WTC11 (cell line): ENCODE measurements around the gene SUPT4H1. TPM values are rescaled to one million over a fixed set of nuclear protein-coding genes. Genes with fewer than 3 reads are reported as not detected.
"Not testable (repeated sequence)": the region's sequence is repeated elsewhere in the genome, so short reads cannot be mapped to it uniquely, and the experiment has no call there.

Experiments used
- ATAC-seq: fragments of 200-7000 bp; cut with Tn5 transposase; 2 replicates; pipeline ENCODE4 v1.10.0; 2021; ENCODE audit warnings: mild to moderate bottlenecking, moderate library complexity
- CTCF ChIA-PET: fragments of 300-600 bp; sonication (Branson Sonifier 250); formaldehyde crosslinking; loops from one replicate; lab custom pipeline; 2021; ENCODE audit warnings: antibody characterized with exemption; lab: Charles Lee
- POLR2A ChIA-PET: fragments of 350-600 bp; sonication (Branson Sonifier 250); formaldehyde crosslinking; loops from one replicate; lab custom pipeline; 2021; ENCODE audit warnings: antibody characterized with exemption; lab: Charles Lee
- DNase-seq: peaks from one replicate; pipeline ENCODE4 v3.0.0; 2021; ENCODE audit warnings: low spot score
- H3K27ac Mint-ChIP-seq: 2 replicates; pipeline ENCODE4 v1.8.0; 2021; ENCODE audit warnings: mixed read lengths
- H3K27me3 Mint-ChIP-seq: 2 replicates; pipeline ENCODE4 v1.8.0; 2021; ENCODE audit warnings: low read depth, mild to moderate bottlenecking, moderate library complexity, mixed read lengths
- H3K36me3 Mint-ChIP-seq: 2 replicates; pipeline ENCODE4 v1.8.0; 2021; ENCODE audit warnings: mixed read lengths
- H3K4me1 Mint-ChIP-seq: 2 replicates; pipeline ENCODE4 v1.8.0; 2022; ENCODE audit warnings: mixed read lengths
- H3K4me3 Mint-ChIP-seq: 2 replicates; pipeline ENCODE4 v1.8.0; 2021; ENCODE audit warnings: mild to moderate bottlenecking, moderate library complexity, mixed read lengths
- H3K9me3 Mint-ChIP-seq: 2 replicates; pipeline ENCODE4 v1.8.0; 2021; ENCODE audit warnings: mixed read lengths
- ELF4 ChIP-seq: sonication (generic); formaldehyde crosslinking; IDR thresholded peaks from 2 replicates; pipeline ENCODE4 v1.8.1; 2022; ENCODE audit warnings: low read depth, mild to moderate bottlenecking, moderate library complexity, missing genetic modification reagents
- FOXP1 ChIP-seq: sonication (generic); formaldehyde crosslinking; IDR thresholded peaks from 2 replicates; pipeline ENCODE4 v1.8.0; 2022; ENCODE audit warnings: missing genetic modification reagents, mild to moderate bottlenecking, moderate library complexity, borderline replicate concordance
- GRHL2 ChIP-seq: fragments of 250-450 bp; sonication (Bioruptor Pico); IDR thresholded peaks from 2 replicates; pipeline ENCODE4 v1.8.0; 2022; ENCODE audit warnings: mild to moderate bottlenecking, moderate library complexity; ENCODE audit not compliant: insufficient replicate concordance, severe bottlenecking
- MYBL2 ChIP-seq: sonication (generic); formaldehyde crosslinking; IDR thresholded peaks from 2 replicates; pipeline ENCODE4 v1.8.1; 2023; ENCODE audit warnings: mild to moderate bottlenecking, moderate library complexity, missing genetic modification reagents
- NR3C1 ChIP-seq: sonication (generic); formaldehyde crosslinking; conservative IDR thresholded peaks from 2 replicates; pipeline ENCODE4 v1.8.1; 2023; ENCODE audit warnings: low read depth, mild to moderate bottlenecking, missing genetic modification reagents
- ZBTB21 ChIP-seq: sonication (generic); formaldehyde crosslinking; IDR thresholded peaks from 2 replicates; pipeline ENCODE4 v1.8.1; 2023; ENCODE audit warnings: mild to moderate bottlenecking, missing genetic modification reagents, borderline replicate concordance
- ZNF138 ChIP-seq: sonication (generic); formaldehyde crosslinking; conservative IDR thresholded peaks from 2 replicates; pipeline ENCODE4 v1.8.1; 2022; ENCODE audit warnings: mild to moderate bottlenecking, moderate library complexity, missing genetic modification reagents
- ZNF671 ChIP-seq: fragments of 250-450 bp; sonication (Bioruptor Pico); IDR thresholded peaks from 2 replicates; pipeline ENCODE4 v1.8.0; 2021; ENCODE audit warnings: mild to moderate bottlenecking
- total RNA-seq: library from RNA; stranded (reverse); gene quantifications from 3 replicates; pipeline ENCODE4 v1.2.3, GENCODE V29; 2021
- TF ChIP-seq, protein P1 (sequence below): sonication (generic); formaldehyde crosslinking; conservative IDR thresholded peaks from 2 replicates; pipeline ENCODE4 v1.8.1; 2023; ENCODE audit warnings: mild to moderate bottlenecking, low read depth, missing genetic modification reagents, moderate library complexity
- TF ChIP-seq, protein P2 (sequence below): fragments of 250-450 bp; sonication (Bioruptor Pico); IDR thresholded peaks from 2 replicates; pipeline ENCODE4 v2.1.2; 2022; ENCODE audit warnings: mild to moderate bottlenecking, moderate library complexity
- TF ChIP-seq, protein P3 (sequence below): sonication (generic); formaldehyde crosslinking; IDR thresholded peaks from 2 replicates; pipeline ENCODE4 v1.8.0; 2022; ENCODE audit warnings: mild to moderate bottlenecking, missing genetic modification reagents
- TF ChIP-seq, protein P4 (sequence below): sonication (generic); formaldehyde crosslinking; IDR thresholded peaks from 2 replicates; pipeline ENCODE4 v1.8.1; 2023; ENCODE audit warnings: mild to moderate bottlenecking, missing genetic modification reagents, moderate library complexity
- TF ChIP-seq, protein P5 (sequence below): sonication (generic); formaldehyde crosslinking; IDR thresholded peaks from 2 replicates; pipeline ENCODE4 v1.8.1; 2022; ENCODE audit warnings: low read depth, missing genetic modification reagents, borderline replicate concordance
- TF ChIP-seq, protein P6 (sequence below): sonication (generic); formaldehyde crosslinking; IDR thresholded peaks from 2 replicates; pipeline ENCODE4 v1.8.1; 2022; ENCODE audit warnings: missing genetic modification reagents, borderline replicate concordance

Gene SUPT4H1
- total RNA-seq, 1 experiment from 2014 or later = 85.5 TPM

DNA sequence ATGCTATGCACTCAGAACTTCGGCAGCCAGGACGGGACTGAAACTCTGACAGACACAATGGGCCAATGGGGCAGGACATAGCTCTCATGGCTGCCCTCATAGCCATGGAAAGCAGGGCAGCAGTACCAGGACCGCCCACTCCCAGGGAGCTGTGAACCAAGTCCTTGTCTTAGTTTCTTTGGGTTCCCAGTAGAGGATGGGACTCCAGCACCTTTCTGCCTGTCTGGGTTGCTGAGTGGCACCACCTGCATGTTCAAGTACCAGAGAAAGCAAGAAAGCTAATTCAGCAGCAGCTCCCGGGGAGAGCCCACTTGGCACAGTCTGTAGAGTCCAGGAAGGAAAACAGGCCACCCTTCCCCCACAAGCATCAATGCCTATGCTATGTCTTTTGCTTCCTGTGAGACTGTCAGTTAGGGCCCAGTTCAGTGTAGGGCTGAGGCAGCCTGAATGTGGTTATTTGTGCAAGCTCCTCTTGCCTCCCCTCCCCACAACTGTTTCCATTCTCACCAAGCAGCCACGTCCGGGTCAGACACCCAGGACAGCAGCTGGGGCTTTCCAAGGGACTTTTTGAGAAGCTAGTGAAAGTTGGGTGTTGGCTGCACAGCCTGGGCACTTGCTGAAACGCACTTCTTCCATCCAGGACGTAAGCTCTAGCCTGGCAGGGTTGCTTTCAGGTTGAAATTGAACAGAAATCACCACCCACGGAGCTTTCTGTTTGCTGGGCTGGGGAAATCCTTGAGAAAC, 7.8 kb downstream of the SUPT4H1 start (continued):
- TF ChIP-seq, protein P1, sequence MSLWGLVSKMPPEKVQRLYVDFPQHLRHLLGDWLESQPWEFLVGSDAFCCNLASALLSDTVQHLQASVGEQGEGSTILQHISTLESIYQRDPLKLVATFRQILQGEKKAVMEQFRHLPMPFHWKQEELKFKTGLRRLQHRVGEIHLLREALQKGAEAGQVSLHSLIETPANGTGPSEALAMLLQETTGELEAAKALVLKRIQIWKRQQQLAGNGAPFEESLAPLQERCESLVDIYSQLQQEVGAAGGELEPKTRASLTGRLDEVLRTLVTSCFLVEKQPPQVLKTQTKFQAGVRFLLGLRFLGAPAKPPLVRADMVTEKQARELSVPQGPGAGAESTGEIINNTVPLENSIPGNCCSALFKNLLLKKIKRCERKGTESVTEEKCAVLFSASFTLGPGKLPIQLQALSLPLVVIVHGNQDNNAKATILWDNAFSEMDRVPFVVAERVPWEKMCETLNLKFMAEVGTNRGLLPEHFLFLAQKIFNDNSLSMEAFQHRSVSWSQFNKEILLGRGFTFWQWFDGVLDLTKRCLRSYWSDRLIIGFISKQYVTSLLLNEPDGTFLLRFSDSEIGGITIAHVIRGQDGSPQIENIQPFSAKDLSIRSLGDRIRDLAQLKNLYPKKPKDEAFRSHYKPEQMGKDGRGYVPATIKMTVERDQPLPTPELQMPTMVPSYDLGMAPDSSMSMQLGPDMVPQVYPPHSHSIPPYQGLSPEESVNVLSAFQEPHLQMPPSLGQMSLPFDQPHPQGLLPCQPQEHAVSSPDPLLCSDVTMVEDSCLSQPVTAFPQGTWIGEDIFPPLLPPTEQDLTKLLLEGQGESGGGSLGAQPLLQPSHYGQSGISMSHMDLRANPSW (CRISPR knock-in tag) = no peak
- TF ChIP-seq ZNF138 (no peak), MYBL2 (CRISPR knock-in tag) (no peak), NR3C1 (CRISPR knock-in tag) (no peak)
- TF ChIP-seq, protein P2, sequence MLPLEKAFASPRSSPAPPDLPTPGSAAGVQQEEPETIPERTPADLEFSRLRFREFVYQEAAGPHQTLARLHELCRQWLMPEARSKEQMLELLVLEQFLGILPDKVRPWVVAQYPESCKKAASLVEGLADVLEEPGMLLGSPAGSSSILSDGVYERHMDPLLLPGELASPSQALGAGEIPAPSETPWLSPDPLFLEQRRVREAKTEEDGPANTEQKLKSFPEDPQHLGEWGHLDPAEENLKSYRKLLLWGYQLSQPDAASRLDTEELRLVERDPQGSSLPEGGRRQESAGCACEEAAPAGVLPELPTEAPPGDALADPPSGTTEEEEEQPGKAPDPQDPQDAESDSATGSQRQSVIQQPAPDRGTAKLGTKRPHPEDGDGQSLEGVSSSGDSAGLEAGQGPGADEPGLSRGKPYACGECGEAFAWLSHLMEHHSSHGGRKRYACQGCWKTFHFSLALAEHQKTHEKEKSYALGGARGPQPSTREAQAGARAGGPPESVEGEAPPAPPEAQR (CRISPR knock-in tag) = no peak
- TF ChIP-seq, protein P3, sequence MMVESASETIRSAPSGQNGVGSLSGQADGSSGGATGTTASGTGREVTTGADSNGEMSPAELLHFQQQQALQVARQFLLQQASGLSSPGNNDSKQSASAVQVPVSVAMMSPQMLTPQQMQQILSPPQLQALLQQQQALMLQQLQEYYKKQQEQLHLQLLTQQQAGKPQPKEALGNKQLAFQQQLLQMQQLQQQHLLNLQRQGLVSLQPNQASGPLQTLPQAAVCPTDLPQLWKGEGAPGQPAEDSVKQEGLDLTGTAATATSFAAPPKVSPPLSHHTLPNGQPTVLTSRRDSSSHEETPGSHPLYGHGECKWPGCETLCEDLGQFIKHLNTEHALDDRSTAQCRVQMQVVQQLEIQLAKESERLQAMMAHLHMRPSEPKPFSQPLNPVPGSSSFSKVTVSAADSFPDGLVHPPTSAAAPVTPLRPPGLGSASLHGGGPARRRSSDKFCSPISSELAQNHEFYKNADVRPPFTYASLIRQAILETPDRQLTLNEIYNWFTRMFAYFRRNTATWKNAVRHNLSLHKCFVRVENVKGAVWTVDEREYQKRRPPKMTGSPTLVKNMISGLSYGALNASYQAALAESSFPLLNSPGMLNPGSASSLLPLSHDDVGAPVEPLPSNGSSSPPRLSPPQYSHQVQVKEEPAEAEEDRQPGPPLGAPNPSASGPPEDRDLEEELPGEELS (CRISPR knock-in tag) = no peak
- TF ChIP-seq, protein P4, sequence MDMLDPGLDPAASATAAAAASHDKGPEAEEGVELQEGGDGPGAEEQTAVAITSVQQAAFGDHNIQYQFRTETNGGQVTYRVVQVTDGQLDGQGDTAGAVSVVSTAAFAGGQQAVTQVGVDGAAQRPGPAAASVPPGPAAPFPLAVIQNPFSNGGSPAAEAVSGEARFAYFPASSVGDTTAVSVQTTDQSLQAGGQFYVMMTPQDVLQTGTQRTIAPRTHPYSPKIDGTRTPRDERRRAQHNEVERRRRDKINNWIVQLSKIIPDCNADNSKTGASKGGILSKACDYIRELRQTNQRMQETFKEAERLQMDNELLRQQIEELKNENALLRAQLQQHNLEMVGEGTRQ (CRISPR knock-in tag) = no peak

DNA sequence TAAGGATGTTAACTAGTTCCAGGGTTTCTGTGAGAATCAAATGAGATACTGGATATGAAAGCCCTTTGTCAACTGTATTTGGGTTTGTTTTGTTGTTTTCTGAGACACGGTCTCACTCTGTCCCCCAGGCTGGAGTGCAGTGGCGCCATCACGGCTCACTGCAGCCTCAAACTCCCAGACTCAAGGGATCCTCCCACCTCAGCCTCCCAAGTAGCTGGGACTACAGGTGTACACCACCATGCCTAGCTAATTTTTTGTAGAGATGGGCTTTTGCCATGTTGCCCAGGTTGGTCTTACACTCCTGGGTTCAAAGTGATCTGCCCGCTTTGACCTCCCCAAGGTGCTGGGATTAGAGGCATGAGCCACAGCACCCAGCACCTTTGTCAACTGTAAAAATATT, 8.9 kb downstream of the SUPT4H1 start:
- no peak for TF ChIP-seq ZNF671 (CRISPR knock-in tag)
- ATAC-seq (no peak), DNase-seq (no peak)
- Mint-ChIP-seq H3K27me3 (no peaks in the 10 kb centered on the region; the same call in 1 of the 2 replicates), H3K4me1 (peaks cover 19% of the 10 kb centered on the region), H3K36me3 (peaks cover 39% of the 10 kb centered on the region), H3K4me3 (no peak overlapping the region), H3K9me3 (no peaks in the 10 kb centered on the region), H3K27ac (no peak overlapping the region)
- CTCF ChIA-PET = interaction anchor here (0.7 to 2.0 kb wide), 3 partner anchors 25 to 143 kb away, joined by 3 to 9 read pairs (median 3); no protein-coding TSS in a partner anchor
- POLR2A ChIA-PET = interaction anchor here (0.8 to 2.0 kb wide), 3 partner anchors 9 to 74 kb away, joined by 3 to 9 read pairs (median 7); partner anchors contain the start of genes RNF43 and SUPT4H1

DNA sequence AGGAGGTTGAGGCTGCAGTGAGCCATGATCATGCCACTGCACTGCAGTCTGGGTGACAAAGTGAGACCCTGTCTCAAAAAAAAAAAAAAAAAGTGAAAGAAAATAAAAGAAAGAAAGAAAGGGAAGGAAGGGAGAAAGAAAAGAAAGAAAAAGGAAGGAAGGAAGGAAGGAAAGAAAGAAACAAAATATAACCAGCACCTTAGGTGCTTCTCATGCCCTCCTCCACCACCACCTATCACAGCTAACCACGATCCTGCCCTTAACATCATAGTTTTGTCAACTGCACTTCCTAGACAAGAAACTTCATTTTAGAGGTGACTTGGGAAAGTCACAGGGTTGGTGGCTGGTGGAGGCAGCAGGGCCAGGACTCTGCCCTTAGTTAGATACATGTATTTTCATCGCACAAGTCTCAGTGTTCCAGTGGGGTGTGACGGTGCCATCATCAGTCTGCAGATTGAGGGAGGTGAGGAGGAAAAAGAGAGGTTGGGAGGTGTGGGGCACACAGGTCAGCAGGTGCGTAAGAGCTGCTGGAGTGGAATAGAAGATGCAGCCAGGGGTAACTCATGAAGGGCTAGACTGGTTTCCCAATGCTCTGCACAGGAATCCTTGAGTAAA, 10.0 kb downstream of the SUPT4H1 start:
- TF ChIP-seq GRHL2 (no peak), ELF4 (CRISPR knock-in tag) (no peak), ZBTB21 (no peak), FOXP1 (CRISPR knock-in tag) (no peak), NR3C1 (CRISPR knock-in tag) (no peak)
- TF ChIP-seq, protein P5, sequence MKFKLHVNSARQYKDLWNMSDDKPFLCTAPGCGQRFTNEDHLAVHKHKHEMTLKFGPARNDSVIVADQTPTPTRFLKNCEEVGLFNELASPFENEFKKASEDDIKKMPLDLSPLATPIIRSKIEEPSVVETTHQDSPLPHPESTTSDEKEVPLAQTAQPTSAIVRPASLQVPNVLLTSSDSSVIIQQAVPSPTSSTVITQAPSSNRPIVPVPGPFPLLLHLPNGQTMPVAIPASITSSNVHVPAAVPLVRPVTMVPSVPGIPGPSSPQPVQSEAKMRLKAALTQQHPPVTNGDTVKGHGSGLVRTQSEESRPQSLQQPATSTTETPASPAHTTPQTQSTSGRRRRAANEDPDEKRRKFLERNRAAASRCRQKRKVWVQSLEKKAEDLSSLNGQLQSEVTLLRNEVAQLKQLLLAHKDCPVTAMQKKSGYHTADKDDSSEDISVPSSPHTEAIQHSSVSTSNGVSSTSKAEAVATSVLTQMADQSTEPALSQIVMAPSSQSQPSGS (CRISPR knock-in tag) = no peak
- TF ChIP-seq, protein P6, sequence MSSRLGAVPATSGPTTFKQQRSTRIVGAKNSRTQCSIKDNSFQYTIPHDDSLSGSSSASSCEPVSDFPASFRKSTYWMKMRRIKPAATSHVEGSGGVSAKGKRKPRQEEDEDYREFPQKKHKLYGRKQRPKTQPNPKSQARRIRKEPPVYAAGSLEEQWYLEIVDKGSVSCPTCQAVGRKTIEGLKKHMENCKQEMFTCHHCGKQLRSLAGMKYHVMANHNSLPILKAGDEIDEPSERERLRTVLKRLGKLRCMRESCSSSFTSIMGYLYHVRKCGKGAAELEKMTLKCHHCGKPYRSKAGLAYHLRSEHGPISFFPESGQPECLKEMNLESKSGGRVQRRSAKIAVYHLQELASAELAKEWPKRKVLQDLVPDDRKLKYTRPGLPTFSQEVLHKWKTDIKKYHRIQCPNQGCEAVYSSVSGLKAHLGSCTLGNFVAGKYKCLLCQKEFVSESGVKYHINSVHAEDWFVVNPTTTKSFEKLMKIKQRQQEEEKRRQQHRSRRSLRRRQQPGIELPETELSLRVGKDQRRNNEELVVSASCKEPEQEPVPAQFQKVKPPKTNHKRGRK (CRISPR knock-in tag) = no peak
- no peak for DNase-seq
- ATAC-seq = no peak

DNA sequence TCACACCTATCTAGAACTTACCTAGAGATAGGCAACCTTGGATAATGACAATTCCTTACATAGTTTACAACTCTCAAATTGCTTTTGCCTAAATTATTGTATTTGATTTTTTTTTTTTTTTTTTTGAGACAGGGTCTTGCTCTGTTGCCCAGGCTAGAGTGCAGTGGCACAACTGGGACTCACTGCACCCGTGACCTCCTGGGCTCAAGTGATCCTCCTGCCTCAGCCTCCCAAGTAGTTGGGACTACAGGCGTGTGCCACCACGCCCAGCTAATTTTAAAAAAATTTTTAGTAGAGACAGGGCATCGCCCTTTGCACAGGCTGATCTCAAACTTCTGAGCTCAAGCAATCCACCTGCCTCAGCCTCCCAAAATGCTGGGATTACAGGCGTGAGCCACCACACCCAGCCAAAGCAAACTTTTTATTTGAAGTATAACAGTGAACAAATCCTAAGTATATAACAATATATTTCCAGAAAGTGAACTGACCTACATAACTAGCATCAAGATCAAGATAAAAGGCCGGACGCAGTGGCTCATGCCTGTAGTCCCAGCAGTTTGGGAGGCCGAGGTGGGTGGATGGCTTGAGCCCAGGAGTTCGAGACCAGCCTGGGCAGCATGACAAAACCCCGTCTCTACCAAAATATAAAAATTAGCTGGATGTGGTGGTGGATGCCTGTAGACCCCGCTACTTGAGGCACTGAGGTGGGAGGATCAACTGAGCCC, 10.7 kb downstream of the SUPT4H1 start:
- H3K27me3 Mint-ChIP-seq, H3K4me3 Mint-ChIP-seq, H3K27ac Mint-ChIP-seq, H3K9me3 Mint-ChIP-seq, DNase-seq, ATAC-seq: not testable (repeated sequence)
- ChIA-PET POLR2A (interaction anchor here (5.3 kb wide), 1 partner anchor 12 kb away, joined by 61 read pairs; the partner anchor contains the start of gene SUPT4H1), CTCF (interaction anchor here (5.8 kb wide), 1 partner anchor 76 kb away, joined by 34 read pairs; the partner anchor contains the start of gene RNF43)
- peaks cover 21% of the 10 kb centered on the region for H3K36me3 Mint-ChIP-seq
- H3K4me1 Mint-ChIP-seq = peaks cover 37% of the 10 kb centered on the region

More for the DNA sequence above, 10.0 kb downstream of the SUPT4H1 start:
- H3K4me3 Mint-ChIP-seq = no peak overlapping the region
- no peak overlapping the region for H3K27ac Mint-ChIP-seq
- no peaks in the 10 kb centered on the region; the same call in 1 of the 2 replicates for H3K27me3 Mint-ChIP-seq
- peaks cover 27% of the 10 kb centered on the region for H3K36me3 Mint-ChIP-seq
- POLR2A ChIA-PET = no interaction called here
- peaks cover 30% of the 10 kb centered on the region for H3K4me1 Mint-ChIP-seq
- CTCF ChIA-PET = interaction anchor here (0.6 kb wide), 1 partner anchor 77 kb away, joined by 3 read pairs; no protein-coding TSS in a partner anchor
- H3K9me3 Mint-ChIP-seq = no peaks in the 10 kb centered on the region
